Neural progenitor cell (in vitro differentiated cells): Measurements from ENCODE around the gene HAL. TPM values are rescaled to one million over a fixed set of nuclear protein-coding genes. Genes with fewer than 3 reads are reported as not detected.

ENCODE experiments used
- DNase-seq: peaks from one replicate; pipeline ENCODE4 v3.0.0-alpha.2; 2016; ENCODE audit warnings: low spot score
- H2AFZ ChIP-seq: fragments of 200-600 bp; sonication (generic); replicated peaks from 2 replicates; pipeline ENCODE4 v1.6.1; 2016; ENCODE audit warnings: antibody characterized with exemption
- H3F3A ChIP-seq: fragments of 200-600 bp; sonication (generic); 2 replicates; pipeline ENCODE4 v1.6.1; 2016; ENCODE audit warnings: antibody characterized with exemption, low read depth
- H3K27ac ChIP-seq: fragments of 200-600 bp; sonication (generic); 2 replicates; pipeline ENCODE4 v1.5.1; 2016; ENCODE audit warnings: mild to moderate bottlenecking
- H3K27me3 ChIP-seq: fragments of 200-600 bp; sonication (generic); 2 replicates; pipeline ENCODE4 v1.6.1; 2016; ENCODE audit warnings: mild to moderate bottlenecking, moderate library complexity
- H3K36me3 ChIP-seq: fragments of 200-600 bp; sonication (generic); 2 replicates; pipeline ENCODE4 v1.5.1; 2016
- H3K4me1 ChIP-seq: fragments of 200-600 bp; sonication (generic); 2 replicates; pipeline ENCODE4 v1.6.1; 2016; ENCODE audit warnings: mixed run types
- H3K4me2 ChIP-seq: fragments of 200-600 bp; sonication (generic); 2 replicates; pipeline ENCODE4 v1.6.1; 2016
- H3K4me3 ChIP-seq: fragments of 200-600 bp; sonication (generic); 2 replicates; pipeline ENCODE4 v1.5.1; 2016
- H3K79me2 ChIP-seq: fragments of 200-600 bp; sonication (generic); 2 replicates; pipeline ENCODE4 v1.6.1; 2016; ENCODE audit warnings: low read depth
- H3K9ac ChIP-seq: fragments of 200-600 bp; sonication (generic); 2 replicates; pipeline ENCODE4 v1.6.1; 2016
- H3K9me3 ChIP-seq: fragments of 200-600 bp; sonication (generic); 2 replicates; pipeline ENCODE4 v1.5.1; 2016; ENCODE audit warnings: low read depth
- H4K20me1 ChIP-seq: fragments of 200-600 bp; sonication (generic); 2 replicates; pipeline ENCODE4 v1.6.1; 2016; ENCODE audit warnings: low read depth
- H3K27ac Mint-ChIP-seq: 3 replicates; pipeline ENCODE4 v1.8.0; 2021; ENCODE audit warnings: mixed read lengths
- H3K27me3 Mint-ChIP-seq: 2 replicates; pipeline ENCODE4 v1.8.0; 2022; ENCODE audit warnings: low read depth, mild to moderate bottlenecking, inconsistent platforms, moderate library complexity, mixed read lengths; ENCODE audit not compliant: insufficient read depth
- H3K36me3 Mint-ChIP-seq: 3 replicates; pipeline ENCODE4 v1.8.0; 2021; ENCODE audit warnings: mixed read lengths
- H3K4me1 Mint-ChIP-seq: 3 replicates; pipeline ENCODE4 v1.8.0; 2021; ENCODE audit warnings: mixed read lengths
- H3K4me3 Mint-ChIP-seq: 3 replicates; pipeline ENCODE4 v1.8.0; 2021; ENCODE audit warnings: mild to moderate bottlenecking, moderate library complexity, mixed read lengths
- H3K9me3 Mint-ChIP-seq: 3 replicates; pipeline ENCODE4 v1.8.0; 2020; ENCODE audit warnings: mixed read lengths
- EZH2 ChIP-seq: fragments of 200-600 bp; sonication (generic); IDR thresholded peaks from 2 replicates; pipeline ENCODE4 v1.6.1; 2017; ENCODE audit warnings: antibody characterized with exemption, mild to moderate bottlenecking, moderate library complexity
- EZH2phosphoT487 ChIP-seq: fragments of 200-600 bp; sonication (generic); IDR thresholded peaks from 2 replicates; pipeline ENCODE4 v1.6.1; 2017; ENCODE audit warnings: antibody characterized with exemption
- total RNA-seq: library from RNA; depleted of rRNA; stranded (reverse); fragments of >200 nt; gene quantifications from 2 replicates; pipeline ENCODE4 v1.2.3, GENCODE V29; 2015; ENCODE audit warnings: low replicate concordance
- TF ChIP-seq, protein P1 (sequence below): fragments of 200-600 bp; sonication (generic); IDR thresholded peaks from 2 replicates; pipeline ENCODE4 v1.5.1; 2017; ENCODE audit warnings: antibody characterized with exemption, mild to moderate bottlenecking

The HAL gene
- total RNA-seq, 1 donor from 2014 or later = 0.06 TPM

GRCh38 chr12:95978774-95979173 is 17.4 kb downstream of the HAL start:
- no peaks in the 10 kb centered on the region for H3K36me3 Mint-ChIP-seq
- Histone ChIP-seq H3K4me3 (no peak overlapping the region), H3K4me1 (no peaks in the 10 kb centered on the region), H3K9ac (no peak overlapping the region), H2AFZ (no peak overlapping the region), H3K4me2 (no peak overlapping the region), H3K27me3 (no peaks in the 10 kb centered on the region), H3F3A (no peaks in the 10 kb centered on the region), H3K27ac (no peak overlapping the region), H4K20me1 (no peaks in the 10 kb centered on the region), H3K36me3 (no peaks in the 10 kb centered on the region), H3K9me3 (no peaks in the 10 kb centered on the region), H3K79me2 (no peaks in the 10 kb centered on the region)
- H3K27me3 Mint-ChIP-seq = no peaks in the 10 kb centered on the region
- no peaks in the 10 kb centered on the region for H3K9me3 Mint-ChIP-seq
- no peak overlapping the region for H3K27ac Mint-ChIP-seq
- H3K4me3 Mint-ChIP-seq = no peak overlapping the region
- TF ChIP-seq, protein P1, sequence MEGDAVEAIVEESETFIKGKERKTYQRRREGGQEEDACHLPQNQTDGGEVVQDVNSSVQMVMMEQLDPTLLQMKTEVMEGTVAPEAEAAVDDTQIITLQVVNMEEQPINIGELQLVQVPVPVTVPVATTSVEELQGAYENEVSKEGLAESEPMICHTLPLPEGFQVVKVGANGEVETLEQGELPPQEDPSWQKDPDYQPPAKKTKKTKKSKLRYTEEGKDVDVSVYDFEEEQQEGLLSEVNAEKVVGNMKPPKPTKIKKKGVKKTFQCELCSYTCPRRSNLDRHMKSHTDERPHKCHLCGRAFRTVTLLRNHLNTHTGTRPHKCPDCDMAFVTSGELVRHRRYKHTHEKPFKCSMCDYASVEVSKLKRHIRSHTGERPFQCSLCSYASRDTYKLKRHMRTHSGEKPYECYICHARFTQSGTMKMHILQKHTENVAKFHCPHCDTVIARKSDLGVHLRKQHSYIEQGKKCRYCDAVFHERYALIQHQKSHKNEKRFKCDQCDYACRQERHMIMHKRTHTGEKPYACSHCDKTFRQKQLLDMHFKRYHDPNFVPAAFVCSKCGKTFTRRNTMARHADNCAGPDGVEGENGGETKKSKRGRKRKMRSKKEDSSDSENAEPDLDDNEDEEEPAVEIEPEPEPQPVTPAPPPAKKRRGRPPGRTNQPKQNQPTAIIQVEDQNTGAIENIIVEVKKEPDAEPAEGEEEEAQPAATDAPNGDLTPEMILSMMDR = no peak
- TF ChIP-seq EZH2 = no peak
- no peak for TF ChIP-seq EZH2phosphoT487
- DNase-seq = no peak
- H3K4me1 Mint-ChIP-seq = no peaks in the 10 kb centered on the region

DNA sequence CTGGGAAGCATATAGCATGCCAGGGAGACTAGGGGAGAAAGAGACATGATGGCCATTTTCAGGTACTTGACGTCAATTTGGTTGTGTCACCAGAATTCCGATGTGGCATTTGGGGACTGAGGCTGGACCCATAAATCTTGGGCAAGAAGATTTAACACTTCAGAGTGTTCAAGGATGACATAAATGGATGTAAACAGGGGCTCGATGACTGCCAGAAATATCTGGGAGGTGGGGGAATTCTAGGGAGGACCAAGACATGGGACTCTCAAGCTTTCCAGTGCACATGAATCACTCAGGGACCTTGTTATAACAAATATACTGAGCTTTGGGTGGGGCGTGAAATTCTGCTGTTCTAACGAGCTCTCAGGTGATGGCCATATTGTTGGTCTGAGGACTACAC is 17.8 kb downstream of the HAL start:
- no peak overlapping the region for H3K9ac ChIP-seq
- Mint-ChIP-seq H3K27me3 (no peaks in the 10 kb centered on the region), H3K4me1 (no peaks in the 10 kb centered on the region), H3K36me3 (no peaks in the 10 kb centered on the region), H3K9me3 (no peaks in the 10 kb centered on the region), H3K4me3 (no peak overlapping the region), H3K27ac (no peak overlapping the region)
- H3K36me3 ChIP-seq = no peaks in the 10 kb centered on the region
- no peaks in the 10 kb centered on the region for H3K9me3 ChIP-seq
- no peak overlapping the region for H3K4me3 ChIP-seq
- H3K4me2 ChIP-seq = no peak overlapping the region
- H2AFZ ChIP-seq = no peak overlapping the region
- no peaks in the 10 kb centered on the region for H4K20me1 ChIP-seq
- no peak overlapping the region for H3K27ac ChIP-seq
- H3K79me2 ChIP-seq = no peaks in the 10 kb centered on the region
- no peaks in the 10 kb centered on the region for H3K4me1 ChIP-seq
- H3F3A ChIP-seq = no peaks in the 10 kb centered on the region
- no peak for DNase-seq
- no peaks in the 10 kb centered on the region for H3K27me3 ChIP-seq
- TF ChIP-seq EZH2 (no peak), EZH2phosphoT487 (no peak)
- TF ChIP-seq, protein P1 = no peak

DNA sequence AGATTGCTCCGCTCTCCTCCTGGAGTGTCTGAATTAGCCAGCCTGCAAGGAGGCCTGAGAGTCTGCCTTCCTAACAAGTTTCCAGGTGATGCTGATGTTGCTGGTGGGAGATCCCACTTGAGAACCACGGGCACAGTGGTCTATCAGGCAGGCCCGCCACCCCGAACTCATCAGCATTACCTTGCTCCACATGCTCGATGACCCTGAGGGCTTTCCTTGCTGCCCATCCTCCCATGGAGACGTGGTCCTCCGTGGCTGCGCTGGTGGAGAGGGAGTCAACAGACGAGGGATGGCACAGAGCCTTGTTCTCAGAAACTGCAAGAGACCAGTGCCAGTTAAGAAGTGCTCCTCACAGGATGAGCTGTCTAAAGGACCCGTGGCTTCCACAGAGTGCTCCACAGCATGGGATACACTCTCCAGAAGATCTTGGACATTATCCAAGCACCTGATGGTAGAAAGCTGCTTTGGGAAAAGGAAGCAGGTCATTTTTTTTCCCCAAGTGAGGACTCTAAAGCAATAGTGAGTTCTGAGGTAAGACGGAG is 18.3 kb downstream of the HAL start:
- Histone ChIP-seq H3K9me3 (no peaks in the 10 kb centered on the region), H2AFZ (no peak overlapping the region), H3K9ac (no peak overlapping the region), H3K27ac (no peak overlapping the region), H3K4me2 (no peak overlapping the region), H3K36me3 (no peaks in the 10 kb centered on the region), H3K4me3 (no peak overlapping the region), H3K27me3 (no peaks in the 10 kb centered on the region), H3K79me2 (no peaks in the 10 kb centered on the region), H4K20me1 (no peaks in the 10 kb centered on the region), H3F3A (no peaks in the 10 kb centered on the region), H3K4me1 (no peaks in the 10 kb centered on the region)
- Mint-ChIP-seq H3K9me3 (no peaks in the 10 kb centered on the region), H3K36me3 (no peaks in the 10 kb centered on the region), H3K27me3 (no peaks in the 10 kb centered on the region), H3K4me1 (no peaks in the 10 kb centered on the region), H3K4me3 (no peak overlapping the region), H3K27ac (no peak overlapping the region)
- DNase-seq = no peak
- TF ChIP-seq EZH2 = no peak

- no peaks in the 10 kb centered on the region for H3K27me3 Mint-ChIP-seq
- H3K9ac ChIP-seq = no peak overlapping the region
- no peaks in the 10 kb centered on the region for H3K27me3 ChIP-seq
- H3K4me2 ChIP-seq = no peak overlapping the region
- no peak overlapping the region for H3K27ac Mint-ChIP-seq
- H3K36me3 ChIP-seq = no peaks in the 10 kb centered on the region
- no peaks in the 10 kb centered on the region for H3K4me1 ChIP-seq
- H3F3A ChIP-seq = no peaks in the 10 kb centered on the region
- H3K4me3 Mint-ChIP-seq = no peak overlapping the region
- no peak overlapping the region for H3K4me3 ChIP-seq
- DNase-seq = no peak
- no peaks in the 10 kb centered on the region for H3K79me2 ChIP-seq
- H2AFZ ChIP-seq = no peak overlapping the region
- TF ChIP-seq, protein P1 = no peak
- TF ChIP-seq EZH2phosphoT487 = no peak
- no peak for TF ChIP-seq EZH2
- H3K4me1 Mint-ChIP-seq = no peaks in the 10 kb centered on the region
- H3K36me3 Mint-ChIP-seq = no peaks in the 10 kb centered on the region
- H3K9me3 Mint-ChIP-seq = no peaks in the 10 kb centered on the region
- H3K27ac ChIP-seq = no peak overlapping the region
- H3K9me3 ChIP-seq = no peaks in the 10 kb centered on the region
- no peaks in the 10 kb centered on the region for H4K20me1 ChIP-seq
Observed at GRCh38 chr12:95976416-95976832, 19.7 kb downstream of the HAL start.
